ENCODE measurements around the gene SOX15. TPM values are rescaled to one million over a fixed set of nuclear protein-coding genes. Genes with fewer than 3 reads are reported as not detected.
A peak's percentile ranks its signal among the peaks of the same experiment; 100 is the strongest.

Gene SOX15
- total and polyA plus RNA-seq, 2 of the 13 experiments (the other 11 are each of a cell fraction or from before 2014, with no cell fraction given): 0.07 to 0.18 TPM

DNA sequence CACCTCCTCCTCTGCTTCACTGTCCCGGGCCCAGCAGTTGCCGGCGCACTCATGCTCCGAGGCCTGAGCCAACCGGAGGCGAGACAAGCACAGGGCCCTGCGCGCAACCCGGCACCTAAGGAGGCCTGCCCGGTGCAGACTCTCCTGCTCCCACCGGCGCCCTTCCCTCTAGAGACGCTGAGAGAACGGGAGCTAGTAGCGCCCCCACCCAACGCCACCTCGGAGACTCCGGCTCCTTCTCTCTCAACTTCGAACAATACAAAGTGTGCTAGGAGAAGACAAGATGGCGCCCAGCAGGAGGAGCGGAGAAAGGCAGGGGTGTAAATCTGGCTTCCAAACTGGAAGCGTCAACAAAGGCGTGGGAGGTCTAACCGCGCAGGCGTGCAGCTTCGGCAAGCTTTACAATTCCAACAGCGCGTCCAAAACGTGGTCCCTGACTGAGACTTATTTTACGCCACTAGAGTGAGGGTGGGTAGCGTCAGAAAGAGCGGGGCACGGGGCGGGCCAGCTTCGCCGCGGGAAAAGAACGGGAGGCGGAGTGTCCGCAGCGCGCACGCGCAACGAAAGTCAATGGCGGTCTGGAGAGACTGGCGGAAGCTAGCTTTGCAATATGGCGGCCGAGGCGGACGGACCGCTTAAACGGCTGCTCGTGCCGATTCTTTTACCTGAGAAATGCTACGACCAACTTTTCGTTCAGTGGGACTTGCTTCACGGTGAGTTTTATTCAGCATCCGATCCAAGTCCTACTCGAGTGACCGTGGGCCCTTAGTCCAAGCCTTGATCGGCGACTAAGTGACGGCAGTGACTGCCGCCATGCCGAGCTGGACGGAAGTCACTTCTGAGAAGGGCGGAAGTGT is 6.4 kb downstream of the SOX15 start, which contains the start of gene MPDU1 (continued):
- TF ChIP-seq SAFB2 (CRISPR knock-in tag; IDR thresholded peaks at IDR 0.05; ENCODE audit: borderline replicate concordance, low read depth) (peak; percentile 39; the same call in 1 of the 2 replicates), ATM (IDR thresholded peaks at IDR 0.05; ENCODE audit: borderline replicate concordance) (no peak), JUN (CRISPR knock-in tag; IDR thresholded peaks at IDR 0.05) (no peak), ARNTL (CRISPR knock-in tag; IDR thresholded peaks at IDR 0.05) (peak; percentile 44; the same call in 1 of the 2 replicates), PHF20 (CRISPR knock-in tag; IDR thresholded peaks at IDR 0.05) (peak; percentile 88), HMGA1 (CRISPR knock-in tag; conservative IDR thresholded peaks at IDR 0.05) (no peak), ZNF3 (CRISPR knock-in tag; IDR thresholded peaks at IDR 0.05) (no peak), ZSCAN21 (CRISPR knock-in tag; IDR thresholded peaks at IDR 0.05; ENCODE audit: borderline replicate concordance) (no peak), SCMH1 (CRISPR knock-in tag; IDR thresholded peaks at IDR 0.05; ENCODE audit: borderline replicate concordance) (no peak), NFYC (CRISPR knock-in tag; IDR thresholded peaks at IDR 0.05) (peak; percentile 43), HOXA7 (CRISPR knock-in tag; IDR thresholded peaks at IDR 0.05) (no peak), NFE2L1 (CRISPR knock-in tag; IDR thresholded peaks at IDR 0.05; ENCODE audit: borderline replicate concordance) (no peak), PHF8 (CRISPR knock-in tag; IDR thresholded peaks at IDR 0.05) (peak; percentile 93), MXI1 (IDR thresholded peaks at IDR 0.05; ENCODE audit: borderline replicate concordance, low read depth, low read length) (peak; percentile 100), ZNF580 (CRISPR knock-in tag; IDR thresholded peaks at IDR 0.05; ENCODE audit: borderline replicate concordance, low read depth) (peak; percentile 85; the same call in 1 of the 2 replicates), ZNF547 (CRISPR knock-in tag; IDR thresholded peaks at IDR 0.05) (peak; percentile 87), GPN1 (CRISPR knock-in tag; IDR thresholded peaks at IDR 0.05; ENCODE audit: borderline replicate concordance) (no peak), JUND (CRISPR knock-in tag; IDR thresholded peaks at IDR 0.05) (no peak), ZNF7 (CRISPR knock-in tag; IDR thresholded peaks at IDR 0.05) (no peak), CERS6 (CRISPR knock-in tag; IDR thresholded peaks at IDR 0.05) (no peak), SOX13 (IDR thresholded peaks at IDR 0.05) (no peak), SOX13 (CRISPR knock-in tag; conservative IDR thresholded peaks at IDR 0.05 in 1 of 2, IDR thresholded peaks at IDR 0.05 in 1 of 2) (0 out of 4 replicates have a peak, but pooled peaks of 1 of the 2 experiments have one; percentile 37), ZSCAN30 (CRISPR knock-in tag; IDR thresholded peaks at IDR 0.05) (peak; percentile 69; the same call in 1 of the 2 replicates), NR2F2 (IDR thresholded peaks at IDR 0.05; ENCODE audit: borderline replicate concordance, low read depth) (no peak), ARID2 (CRISPR knock-in tag; IDR thresholded peaks at IDR 0.05; ENCODE audit: borderline replicate concordance) (peak; percentile 77; the same call in 1 of the 2 replicates), SOX5 (CRISPR knock-in tag; IDR thresholded peaks at IDR 0.05; ENCODE audit: borderline replicate concordance) (no peak), ZNF383 (CRISPR knock-in tag; IDR thresholded peaks at IDR 0.05; ENCODE audit: borderline replicate concordance) (no peak)
- TF ChIP-seq, protein P1, sequence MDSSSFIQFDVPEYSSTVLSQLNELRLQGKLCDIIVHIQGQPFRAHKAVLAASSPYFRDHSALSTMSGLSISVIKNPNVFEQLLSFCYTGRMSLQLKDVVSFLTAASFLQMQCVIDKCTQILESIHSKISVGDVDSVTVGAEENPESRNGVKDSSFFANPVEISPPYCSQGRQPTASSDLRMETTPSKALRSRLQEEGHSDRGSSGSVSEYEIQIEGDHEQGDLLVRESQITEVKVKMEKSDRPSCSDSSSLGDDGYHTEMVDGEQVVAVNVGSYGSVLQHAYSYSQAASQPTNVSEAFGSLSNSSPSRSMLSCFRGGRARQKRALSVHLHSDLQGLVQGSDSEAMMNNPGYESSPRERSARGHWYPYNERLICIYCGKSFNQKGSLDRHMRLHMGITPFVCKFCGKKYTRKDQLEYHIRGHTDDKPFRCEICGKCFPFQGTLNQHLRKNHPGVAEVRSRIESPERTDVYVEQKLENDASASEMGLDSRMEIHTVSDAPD (CRISPR knock-in tag; IDR thresholded peaks at IDR 0.05): 0 out of 2 replicates have a peak, but pooled peaks have one; percentile 73

Measured in HepG2 (cell line).